GM12872 (cell line): ENCODE data around the gene PREB.

ENCODE experiments used
- CTCF ChIP-seq: IDR thresholded peaks from 3 replicates; pipeline ENCODE4 v1.5.1; 2011; ENCODE audit warnings: low read depth, mild to moderate bottlenecking, low read length, moderate library complexity; ENCODE audit not compliant: insufficient read depth

PREB gene

DNA sequence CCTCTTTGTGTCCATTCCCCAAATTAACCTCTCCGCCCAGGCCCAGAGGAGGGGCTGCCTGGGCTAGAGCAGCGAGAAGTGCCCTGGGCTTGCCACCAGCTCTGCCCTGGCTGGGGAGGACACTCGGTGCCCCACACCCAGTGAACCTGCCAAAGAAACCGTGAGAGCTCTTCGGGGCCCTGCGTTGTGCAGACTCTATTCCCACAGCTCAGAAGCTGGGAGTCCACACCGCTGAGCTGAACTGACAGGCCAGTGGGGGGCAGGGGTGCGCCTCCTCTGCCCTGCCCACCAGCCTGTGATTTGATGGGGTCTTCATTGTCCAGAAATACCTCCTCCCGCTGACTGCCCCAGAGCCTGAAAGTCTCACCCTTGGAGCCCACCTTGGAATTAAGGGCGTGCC, 34.4 kb downstream of the PREB start:
- no peak for TF ChIP-seq CTCF

DNA sequence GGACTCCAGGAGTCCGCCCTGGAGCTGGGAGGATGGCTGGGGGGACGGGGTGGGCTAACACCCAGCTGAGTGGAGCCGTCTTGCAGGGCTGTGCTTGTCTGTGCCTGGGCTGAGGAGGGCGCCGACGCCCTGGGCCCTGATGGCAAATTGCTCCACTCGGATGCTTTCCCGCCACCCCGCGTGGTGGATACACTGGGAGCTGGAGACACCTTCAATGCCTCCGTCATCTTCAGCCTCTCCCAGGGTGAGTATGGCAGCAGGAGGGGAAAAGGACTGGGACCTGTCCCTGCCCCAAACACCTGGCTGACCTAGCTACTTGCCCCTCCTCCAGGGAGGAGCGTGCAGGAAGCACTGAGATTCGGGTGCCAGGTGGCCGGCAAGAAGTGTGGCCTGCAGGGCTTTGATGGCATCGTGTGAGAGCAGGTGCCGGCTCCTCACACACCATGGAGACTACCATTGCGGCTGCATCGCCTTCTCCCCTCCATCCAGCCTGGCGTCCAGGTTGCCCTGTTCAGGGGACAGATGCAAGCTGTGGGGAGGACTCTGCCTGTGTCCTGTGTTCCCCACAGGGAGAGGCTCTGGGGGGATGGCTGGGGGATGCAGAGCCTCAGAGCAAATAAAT, 35.0 kb downstream of the PREB start:
- TF ChIP-seq CTCF: no peak

DNA sequence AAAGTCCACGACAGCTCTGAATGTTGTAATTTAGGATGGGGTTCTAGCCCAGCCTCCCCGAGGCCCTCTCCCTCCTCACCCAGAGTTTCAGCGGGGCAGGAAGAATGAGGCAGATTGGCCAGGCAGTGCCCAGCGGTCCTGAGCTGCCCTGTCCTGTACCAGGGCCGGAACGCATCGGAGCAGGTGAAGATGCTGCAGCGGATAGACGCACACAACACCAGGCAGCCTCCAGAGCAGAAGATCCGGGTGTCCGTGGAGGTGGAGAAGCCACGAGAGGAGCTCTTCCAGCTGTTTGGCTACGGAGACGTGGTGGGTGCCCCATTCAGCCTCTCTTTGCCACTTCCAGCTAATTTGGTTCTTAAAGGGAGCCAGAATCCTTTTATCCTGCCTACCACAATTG, 37.1 kb downstream of the PREB start:
- no peak for TF ChIP-seq CTCF

DNA sequence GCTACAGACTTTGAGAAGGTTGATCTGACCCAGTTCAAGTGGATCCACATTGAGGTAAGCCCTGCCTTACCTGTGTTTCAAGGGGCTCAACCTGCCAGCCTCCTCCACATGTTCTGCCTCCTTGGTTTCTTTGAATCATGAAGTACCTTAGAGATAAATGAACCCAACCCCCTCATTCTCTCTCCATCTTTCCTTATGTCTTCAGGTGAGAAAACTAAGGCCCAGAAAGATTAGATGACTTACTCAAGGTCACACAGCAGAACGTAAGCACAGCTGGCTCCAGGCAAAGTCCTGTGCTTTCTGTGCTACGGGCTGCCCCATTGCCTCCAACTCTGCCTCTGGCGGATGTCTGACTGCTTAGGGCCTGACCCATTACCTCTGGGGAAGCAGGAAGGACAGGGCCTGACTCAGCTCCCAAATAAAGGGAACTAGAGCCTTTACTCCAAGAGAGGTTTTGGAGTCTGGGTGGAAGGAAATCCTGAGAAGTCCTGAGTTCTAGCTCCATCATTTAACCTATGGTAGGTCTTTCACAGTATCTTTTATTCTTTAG, 37.6 kb downstream of the PREB start:
- no peak for TF ChIP-seq CTCF

- TF ChIP-seq CTCF: no peak
These were observed 38.4 kb downstream of the PREB start for GRCh38 chr2:27095745-27096651.

- TF ChIP-seq CTCF: no peak
These were observed 39.0 kb downstream of the PREB start for GRCh38 chr2:27095427-27095744.

DNA sequence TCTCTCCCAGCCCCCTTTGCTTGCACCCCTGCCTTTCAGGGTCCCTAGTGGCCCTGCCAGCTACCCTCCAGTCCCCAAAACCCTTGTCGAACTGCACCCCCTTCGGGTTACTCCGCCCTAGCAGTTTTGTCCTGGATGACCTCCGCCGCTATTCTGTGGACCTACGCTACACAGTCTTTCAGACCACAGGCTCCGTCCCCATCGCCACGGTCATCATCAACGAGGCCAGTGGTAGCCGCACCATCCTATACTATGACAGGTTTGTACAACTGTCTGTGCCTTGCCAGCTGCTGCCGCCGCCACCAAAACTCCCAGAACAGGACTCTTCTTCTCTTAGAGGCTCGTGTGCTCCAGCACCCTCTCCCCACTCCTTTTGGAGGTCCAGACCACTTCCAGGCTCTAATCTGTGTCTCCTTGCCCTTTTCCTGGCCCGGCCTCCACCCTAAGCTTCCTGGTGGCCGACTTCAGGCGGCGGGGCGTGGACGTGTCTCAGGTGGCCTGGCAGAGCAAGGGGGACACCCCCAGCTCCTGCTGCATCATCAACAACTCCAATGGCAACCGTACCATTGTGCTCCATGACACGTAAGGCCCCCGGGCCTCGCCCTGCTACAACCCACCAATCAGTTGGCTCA, 40.0 kb downstream of the PREB start:
- TF ChIP-seq CTCF: no peak
